H1 (cell line): ENCODE measurements around the gene RALGDS. TPM values are rescaled to one million over a fixed set of nuclear protein-coding genes. Genes with fewer than 3 reads are reported as not detected.

ENCODE experiments used
- CTCF ChIA-PET: fragments of 300-600 bp; sonication (Branson Sonifier 250); formaldehyde crosslinking; loops from one replicate; lab custom pipeline; 2021; ENCODE audit not compliant: partially characterized antibody; lab: Charles Lee
- POLR2A ChIA-PET: fragments of 300-600 bp; sonication (Branson Sonifier 250); formaldehyde crosslinking; loops from one replicate; lab custom pipeline; 2021; ENCODE audit warnings: inconsistent platforms; ENCODE audit not compliant: partially characterized antibody; lab: Charles Lee
- DNase-seq, 2 experiments: peaks; one replicate each; pipeline versions ENCODE4 v3.0.0 to v3.0.0-alpha.2; 2010 to 2022; ENCODE audit warnings: low spot score in 2 of 2, low read depth in 1 of 2, mixed read lengths in 1 of 2
- FAIRE-seq: peaks from 2 replicates; lab custom pipeline; 2011; peaks lifted over from hg19 to GRCh38; lab: Jason Lieb, UNC
- H2AFZ ChIP-seq: 2 replicates; pipeline ENCODE4 v1.8.1; 2012; ENCODE audit warnings: low read length, inconsistent platforms
- H2AK5ac ChIP-seq: 2 replicates; pipeline ENCODE4 v1.6.1; 2013; ENCODE audit warnings: low read depth, low read length
- H2BK120ac ChIP-seq: replicated peaks from 2 replicates; pipeline ENCODE3; 2013; ENCODE audit warnings: low read depth, low read length, inconsistent platforms
- H2BK12ac ChIP-seq: 2 replicates; pipeline ENCODE4 v1.6.1; 2013; ENCODE audit warnings: low read depth, low read length
- H2BK15ac ChIP-seq: 2 replicates; pipeline ENCODE4 v1.6.1; 2013; ENCODE audit warnings: low read length
- H2BK20ac ChIP-seq: 2 replicates; pipeline ENCODE4 v1.6.1; 2013; ENCODE audit warnings: low read length
- H2BK5ac ChIP-seq: 2 replicates; pipeline ENCODE4 v1.6.1; 2013; ENCODE audit warnings: low read depth, low read length
- H3K14ac ChIP-seq: 2 replicates; pipeline ENCODE4 v1.6.1; 2013; ENCODE audit warnings: inconsistent platforms; ENCODE audit not compliant: insufficient read length
- H3K18ac ChIP-seq: 2 replicates; pipeline ENCODE4 v1.6.1; 2013; ENCODE audit warnings: low read length; ENCODE audit errors: extremely low read depth
- H3K23ac ChIP-seq: 2 replicates; pipeline ENCODE4 v1.6.1; 2013; ENCODE audit warnings: inconsistent platforms; ENCODE audit not compliant: insufficient read length
- H3K23me2 ChIP-seq: 2 replicates; pipeline ENCODE4 v1.6.1; 2013; ENCODE audit warnings: low read depth, low read length
- H3K27ac ChIP-seq: 2 replicates; pipeline ENCODE4 v1.6.1; 2011; ENCODE audit warnings: low read depth, low read length, inconsistent platforms
- H3K27me3 ChIP-seq, 4 experiments: replicated peaks in 1 of 4; 1 replicate in 1 of 4; 2 replicates in 3 of 4; pipeline versions ENCODE4 v1.6.1 to v1.8.1; 2011 to 2013; ENCODE audit warnings: low read length in 3 of 4, mild to moderate bottlenecking in 3 of 4, inconsistent platforms in 2 of 4, mixed read lengths in 2 of 4, moderate library complexity in 1 of 4; ENCODE audit not compliant: control insufficient read depth in 3 of 4, insufficient read depth in 3 of 4; ENCODE audit errors: extremely low read depth in 1 of 4
- H3K36me3 ChIP-seq, 4 experiments: 2 replicates each; pipeline versions ENCODE4 v1.6.1 to v1.8.1; 2011 to 2013; ENCODE audit warnings: mild to moderate bottlenecking in 4 of 4, low read length in 3 of 4, moderate library complexity in 2 of 4, control low read depth in 1 of 4, inconsistent platforms in 1 of 4; ENCODE audit not compliant: insufficient read depth in 4 of 4, control insufficient read depth in 2 of 4
- H3K4ac ChIP-seq: replicated peaks from 2 replicates; pipeline ENCODE3; 2013; ENCODE audit warnings: low read length, low read depth, mixed read lengths, inconsistent platforms; ENCODE audit not compliant: insufficient read length
- H3K4me1 ChIP-seq, 4 experiments: replicated peaks in 1 of 4; 1 replicate in 1 of 4; 2 replicates in 3 of 4; pipeline versions ENCODE4 v1.6.1 to v1.8.1; 2011 to 2013; ENCODE audit warnings: low read length in 3 of 4, inconsistent platforms in 2 of 4, mixed read lengths in 1 of 4; ENCODE audit not compliant: insufficient read depth in 4 of 4, control insufficient read depth in 3 of 4
- H3K4me2 ChIP-seq, 2 experiments: 2 replicates each; pipeline versions ENCODE4 v1.6.1 to v1.8.1; 2011 to 2013; ENCODE audit warnings: low read depth in 2 of 2, low read length in 2 of 2, control low read depth in 1 of 2, inconsistent platforms in 1 of 2, mild to moderate bottlenecking in 1 of 2; ENCODE audit not compliant: insufficient read depth in 1 of 2
- H3K4me3 ChIP-seq, 4 experiments: fragments of 200-600, 300-600 bp in 1 of 4; sonication (generic), shearing (Covaris generic), sonication (Bioruptor Twin) in 1 of 4; 2 replicates each; pipeline versions ENCODE4 v1.5.1 to v1.8.1; 2011 to 2016; ENCODE audit warnings: low read length in 4 of 4, low read depth in 3 of 4, control low read depth in 2 of 4, inconsistent platforms in 2 of 4, mild to moderate bottlenecking in 2 of 4, mixed read lengths in 1 of 4, moderate library complexity in 1 of 4; ENCODE audit not compliant: insufficient read depth in 2 of 4; ENCODE audit errors: extremely low read depth in 1 of 4
- H3K56ac ChIP-seq: replicated peaks from 2 replicates; pipeline ENCODE3; 2013; ENCODE audit warnings: low read depth, mild to moderate bottlenecking, mixed read lengths, low read length, inconsistent platforms; ENCODE audit not compliant: insufficient read length
- H3K79me1 ChIP-seq: 2 replicates; pipeline ENCODE4 v1.6.1; 2013; ENCODE audit warnings: low read depth, low read length, control low read depth
- H3K79me2 ChIP-seq, 2 experiments: 2 replicates each; pipeline versions ENCODE4 v1.6.1 to v1.8.1; 2012 to 2013; ENCODE audit warnings: low read length in 2 of 2, mild to moderate bottlenecking in 2 of 2, inconsistent platforms in 1 of 2; ENCODE audit not compliant: insufficient read depth in 2 of 2, control insufficient read depth in 1 of 2
- H3K9ac ChIP-seq, 4 experiments: replicated peaks in 1 of 4; 1 replicate in 1 of 4; 2 replicates in 3 of 4; pipeline versions ENCODE4 v1.6.1 to v1.8.1; 2011 to 2013; ENCODE audit warnings: low read depth in 3 of 4, low read length in 3 of 4, control low read depth in 2 of 4, mild to moderate bottlenecking in 2 of 4, moderate library complexity in 2 of 4, inconsistent platforms in 1 of 4; ENCODE audit errors: extremely low read depth in 1 of 4
- H3K9me3 ChIP-seq, 2 experiments: 2 replicates each; pipeline versions ENCODE4 v1.6.1 to v1.8.1; 2012 to 2013; ENCODE audit warnings: mild to moderate bottlenecking in 2 of 2, moderate library complexity in 2 of 2, control low read depth in 1 of 2, inconsistent platforms in 1 of 2, low read depth in 1 of 2, low read length in 1 of 2, mixed read lengths in 1 of 2; ENCODE audit not compliant: insufficient read depth in 2 of 2
- H4K20me1 ChIP-seq, 2 experiments: replicated peaks in 1 of 2; 2 replicates each; pipeline versions ENCODE3 to v1.8.1; 2011 to 2013; ENCODE audit warnings: inconsistent platforms in 2 of 2, low read length in 2 of 2, mild to moderate bottlenecking in 1 of 2; ENCODE audit not compliant: insufficient read depth in 2 of 2, control insufficient read depth in 1 of 2
- H4K5ac ChIP-seq: 2 replicates; pipeline ENCODE4 v1.6.1; 2013; ENCODE audit warnings: low read length, low read depth, mixed read lengths, inconsistent platforms; ENCODE audit not compliant: insufficient read length
- H4K8ac ChIP-seq: 2 replicates; pipeline ENCODE4 v1.8.0; 2013; ENCODE audit warnings: mild to moderate bottlenecking, moderate library complexity, low read length, inconsistent platforms; ENCODE audit not compliant: insufficient read depth; ENCODE audit errors: extremely low read depth
- H4K91ac ChIP-seq: replicated peaks from 2 replicates; pipeline ENCODE3; 2013; ENCODE audit warnings: low read length, mixed read lengths, inconsistent platforms; ENCODE audit not compliant: insufficient read length
- CHD1 ChIP-seq: IDR thresholded peaks from 2 replicates; pipeline ENCODE4 v1.6.1; 2012; ENCODE audit warnings: low read depth, low read length, improper control_type of control experiment
- CHD2 ChIP-seq: IDR thresholded peaks from 2 replicates; pipeline ENCODE4 v1.6.1; 2012; ENCODE audit warnings: low read length, improper control_type of control experiment
- EP300 ChIP-seq, 2 experiments: IDR thresholded peaks; 1 replicate in 1 of 2; 2 replicates in 1 of 2; pipeline ENCODE4 v1.6.1; 2011 to 2012; ENCODE audit warnings: low read depth in 2 of 2, low read length in 2 of 2, mild to moderate bottlenecking in 2 of 2, borderline replicate concordance in 1 of 2, inconsistent platforms in 1 of 2, moderate library complexity in 1 of 2
- FOSL1 ChIP-seq: IDR thresholded peaks from 2 replicates; pipeline ENCODE4 v1.6.1; 2011; ENCODE audit warnings: mild to moderate bottlenecking, low read depth, low read length, moderate library complexity; ENCODE audit not compliant: insufficient read depth
- HDAC6 ChIP-seq: IDR thresholded peaks from one replicate; pipeline ENCODE4 v1.7.1; 2012; ENCODE audit warnings: low read depth, mild to moderate bottlenecking, inconsistent platforms, low read length, moderate library complexity
- PHF8 ChIP-seq: fragments of 200-600 bp; sonication (generic); conservative IDR thresholded peaks from 2 replicates; pipeline ENCODE4 v1.7.1; 2012; ENCODE audit warnings: low read depth, mild to moderate bottlenecking, inconsistent platforms, low read length, moderate library complexity
- RNF2 ChIP-seq: fragments of 200-900, 300-1000 bp; sonication (generic); IDR thresholded peaks from 2 replicates; pipeline ENCODE4 v1.7.1; 2016; ENCODE audit warnings: borderline replicate concordance, low read depth, mild to moderate bottlenecking, antibody characterized with exemption, low read length; ENCODE audit not compliant: poor library complexity, severe bottlenecking; ENCODE audit errors: missing control alignments
- TAF1 ChIP-seq: IDR thresholded peaks from 2 replicates; pipeline ENCODE4 v1.6.1; 2011; ENCODE audit warnings: mild to moderate bottlenecking, low read depth, low read length
- TAF7 ChIP-seq: optimal IDR thresholded peaks from 2 replicates; pipeline ENCODE3; 2011; ENCODE audit warnings: low read depth, mild to moderate bottlenecking, inconsistent platforms, low read length, moderate library complexity, borderline replicate concordance
- WGBS, 2 experiments: shearing (Covaris generic) in 1 of 2; methylation state at CpG; one replicate each; pipeline versions ENCODE4 v1.1.6 to v1.1.7; 2013 to 2015; ENCODE audit warnings: low lambda C conversion rate in 2 of 2, mixed read lengths in 2 of 2, inconsistent platforms in 1 of 2, low coverage in 1 of 2, missing lambda C conversion rate in 1 of 2; ENCODE audit not compliant: insufficient replicate concordance in 2 of 2, insufficient coverage in 1 of 2, insufficient read length in 1 of 2; ENCODE audit errors: extremely low coverage in 1 of 2, missing lambda C conversion rate in 1 of 2; 5-methylcytosine and 5-hydroxymethylcytosine counted together
- polyA plus RNA-seq, 7 experiments: library from polyadenylated mRNA; depleted of rRNA in 3 of 7; stranded (reverse) in 5 of 7; unstranded in 2 of 7; fragments of >200 nt in 5 of 7; fragments of 200-250 nt in 2 of 7; gene quantifications; 1 replicate in 5 of 7; 2 replicates in 1 of 7; 4 replicates in 1 of 7; pipeline versions ENCODE4 v1.2.1 to v1.2.3, GENCODE V29; 2011 to 2013; ENCODE audit warnings: missing spikeins in 2 of 7, mixed read lengths in 2 of 7
- total RNA-seq: library from RNA; stranded (reverse); fragmentation: NEBNext Ultra II Directional; extraction: Animal tissue kit (Norgen Biotek cat#: 25700); gene quantifications from 2 replicates; pipeline ENCODE4 v1.2.1, GENCODE V29; 2021

The RALGDS gene
- total and polyA plus RNA-seq, 2 of the 8 experiments (the other 6 are each of a cell fraction or from before 2014, with no cell fraction given), result 14.5 to 25.5 TPM

DNA sequence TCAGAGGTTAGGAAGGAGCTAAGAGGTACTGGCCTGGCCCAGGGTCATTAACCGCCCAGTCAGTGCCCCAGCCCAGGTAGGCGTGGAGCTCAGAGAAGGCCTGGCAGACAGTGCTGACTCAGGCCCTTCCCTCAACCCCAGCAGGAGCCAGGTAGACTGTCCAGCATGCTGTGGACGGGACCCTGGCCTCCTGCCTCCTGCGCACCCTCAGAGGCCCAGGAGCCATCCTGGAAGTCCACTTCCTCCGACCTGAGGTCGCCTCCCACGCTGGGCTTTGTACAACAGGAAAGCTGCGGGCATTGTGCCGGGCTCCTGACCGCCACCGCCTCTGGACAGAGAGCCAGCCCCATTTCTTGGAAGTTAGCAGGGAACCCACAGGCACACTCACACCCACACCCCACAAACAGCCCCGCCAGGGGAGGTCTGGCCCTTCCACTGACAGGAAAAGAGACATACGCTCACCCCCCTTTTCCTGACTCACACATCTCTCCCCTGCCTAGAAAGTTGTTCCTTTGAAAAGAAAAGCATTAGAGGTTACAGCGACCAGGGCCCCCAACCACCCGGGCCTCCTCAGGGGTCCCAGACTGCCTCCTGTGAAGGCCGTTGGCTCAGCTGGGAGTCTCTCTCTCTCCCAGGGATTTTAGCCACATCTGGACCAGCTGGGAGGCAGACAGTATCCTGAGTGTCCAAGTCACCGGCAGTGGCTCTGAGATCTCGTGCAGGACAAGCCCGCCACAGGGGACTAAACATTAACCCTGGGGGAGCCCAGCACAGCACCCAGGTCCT lies 7.7 kb downstream of the RALGDS start:
- Histone ChIP-seq H3K23ac (no peak overlapping the region), H3K9ac (no peak overlapping the region), H3K23me2 (no peaks in the 10 kb centered on the region), H2BK120ac (no peak overlapping the region), H3K27ac (no peak overlapping the region), H2BK20ac (no peak overlapping the region), H2BK5ac (no peak overlapping the region), H3K79me1 (no peaks in the 10 kb centered on the region), H3K56ac (no peak overlapping the region), H3K4me1 (peaks cover 0 to 4% (median 0%) of the 10 kb centered on the region in 4 experiments; a peak in 1 of 7 replicates), H3K4ac (no peak overlapping the region), H2BK12ac (no peak overlapping the region), H3K27me3 (peaks cover 0 to 13% (median 7%) of the 10 kb centered on the region in 4 experiments; a peak in 5 of 7 replicates), H4K8ac (peak overlapping the region; percentile 82; the same call in 1 of the 2 replicates), H3K4me3 (no peak overlapping the region), H3K18ac (no peak overlapping the region), H3K14ac (no peak overlapping the region), H3K4me2 (no peak overlapping the region), H3K9me3 (no peaks in the 10 kb centered on the region), H3K79me2 (no peaks in the 10 kb centered on the region), H2AFZ (no peak overlapping the region), H4K5ac (no peak overlapping the region), H4K91ac (no peak overlapping the region), H4K20me1 (peaks cover 25 to 36% of the 10 kb centered on the region in 2 experiments), H2AK5ac (no peak overlapping the region), H3K36me3 (peaks cover 0 to 7% (median 0%) of the 10 kb centered on the region in 4 experiments; a peak in 2 of 8 replicates), H2BK15ac (no peak overlapping the region)
- no peak for DNase-seq
- no peak for TF ChIP-seq HDAC6
- TF ChIP-seq TAF7, result no peak
- no peak for TF ChIP-seq TAF1
- no peak for TF ChIP-seq CHD1
- no peak for TF ChIP-seq CHD2
- no peak for TF ChIP-seq FOSL1
- no peak for TF ChIP-seq RNF2
- TF ChIP-seq PHF8, result no peak
- no peak for TF ChIP-seq EP300 (IDR thresholded peaks at IDR 0.05; ENCODE audit: borderline replicate concordance in 1 of 2, low read depth in 2 of 2, low read length in 2 of 2)
- ChIA-PET POLR2A (interaction anchor here (0.5 to 2.4 kb wide), 3 partner anchors 37 to 90 kb away, joined by 3 to 8 read pairs (median 4); partner anchors contain the start of gene GBGT1), CTCF (interaction anchor here (0.9 to 19.3 kb wide), 8 partner anchors 11 to 229 kb away, joined by 3 to 337 read pairs (median 3); no protein-coding TSS in a partner anchor)
- 92% methylated on average over 19 of the region's 19 CpGs; no CpG with 5 or more reads in 1 of the 2 experiments for WGBS, 2 experiments
- no peak for FAIRE-seq
